K562 (cell line): ENCODE measurements around the gene TXNRD2. TPM values are rescaled to one million over a fixed set of nuclear protein-coding genes. Genes with fewer than 3 reads are reported as not detected.

Experiments
- BCL6 ChIP-seq: fragments of 250-450 bp; sonication (Bioruptor Pico); IDR thresholded peaks from 2 replicates; pipeline ENCODE4 v1.4.0; 2020
- CREM ChIP-seq: IDR thresholded peaks from 2 replicates; pipeline ENCODE4 v1.6.1; 2014; ENCODE audit warnings: antibody characterized with exemption, low read depth
- HNRNPUL1 ChIP-seq: fragments of 200-400 bp; formaldehyde crosslinking; IDR thresholded peaks from 2 replicates; pipeline ENCODE4 v1.6.1; 2017; ENCODE audit warnings: low read length
- MBD2 ChIP-seq: sonication (generic); IDR thresholded peaks from 2 replicates; pipeline ENCODE4 v1.6.1; 2016; ENCODE audit warnings: low read depth, borderline replicate concordance
- MEF2D ChIP-seq: conservative IDR thresholded peaks from 2 replicates; pipeline ENCODE4 v1.6.1; 2016; ENCODE audit warnings: low read depth, missing genetic modification characterization, missing compliant biosample characterization
- NCOA6 ChIP-seq: fragments of 450-650 bp; IDR thresholded peaks from 2 replicates; pipeline ENCODE4 v1.6.1; 2017; ENCODE audit warnings: mild to moderate bottlenecking
- POLR2A ChIP-seq: fragments of 450-650 bp; conservative IDR thresholded peaks from 2 replicates; pipeline ENCODE4 v1.6.1; 2016
- RHOXF2B ChIP-seq: fragments of 250-450 bp; sonication (Bioruptor Pico); conservative IDR thresholded peaks from 2 replicates; pipeline ENCODE4 v1.5.1; 2021
- TARDBP ChIP-seq: fragments of 450-650 bp; IDR thresholded peaks from 2 replicates; pipeline ENCODE4 v1.6.1; 2016
- ZNF175 ChIP-seq: fragments of 200-800 bp; sonication (Bioruptor generic); IDR thresholded peaks from 2 replicates; pipeline ENCODE4 v1.6.1; 2016; ENCODE audit warnings: low read depth, mild to moderate bottlenecking, missing genetic modification characterization, missing compliant biosample characterization
- ZNF253 ChIP-seq: fragments of 250-450 bp; sonication (Bioruptor Pico); conservative IDR thresholded peaks from 2 replicates; pipeline ENCODE4 v1.6.1; 2021; ENCODE audit warnings: mild to moderate bottlenecking
- polyA plus RNA-seq, 8 experiments: library from polyadenylated mRNA; depleted of rRNA in 4 of 8; stranded (reverse) in 5 of 8; unstranded in 3 of 8; fragments of >200 nt; fragmentation: Nextera tagmentation in 2 of 8; fragmentation: Illumina TruSeq in 1 of 8; extraction: Ambion mirVana in 2 of 8; extraction: Trizol in 1 of 8; gene quantifications; 2 replicates each; pipeline versions ENCODE4 v1.2.1 to v1.2.3, GENCODE V29; 2011 to 2014; ENCODE audit warnings: inconsistent platforms in 1 of 8, missing spikeins in 1 of 8
- total RNA-seq, 7 experiments: library from RNA; depleted of rRNA in 6 of 7; stranded (reverse); fragments of >200 nt in 6 of 7; fragmentation: Illumina TruSeq in 2 of 7; extraction: Trizol in 2 of 7; gene quantifications; 2 replicates each; pipeline versions ENCODE4 v1.2.1 to v1.2.3, GENCODE V29; 2011 to 2021; ENCODE audit warnings: low replicate concordance in 1 of 7
- TF ChIP-seq, protein P1 (sequence below), 3 experiments: IDR thresholded peaks in 2 of 3; conservative IDR thresholded peaks in 1 of 3; 2 replicates each; pipeline ENCODE4 v1.5.1; 2011 to 2012; ENCODE audit warnings: low read length in 3 of 3, mild to moderate bottlenecking in 3 of 3, control low read depth in 2 of 3, improper control_type of control experiment in 1 of 3, inconsistent platforms in 1 of 3, low read depth in 1 of 3, mixed read lengths in 1 of 3, moderate library complexity in 1 of 3; ENCODE audit not compliant: insufficient read depth in 2 of 3
- TF ChIP-seq, protein P2 (sequence below), 2 experiments: fragments of 450-650 bp in 1 of 2; sonication (generic) in 1 of 2; formaldehyde crosslinking in 1 of 2; IDR thresholded peaks; 2 replicates each; pipeline versions ENCODE4 v1.7.1 to v1.9.0; 2016 to 2022; ENCODE audit warnings: inconsistent platforms in 1 of 2, mild to moderate bottlenecking in 1 of 2, missing genetic modification reagents in 1 of 2
- TF ChIP-seq, protein P3 (sequence below), 2 experiments: IDR thresholded peaks; 2 replicates each; pipeline ENCODE4 v1.6.1; 2012; ENCODE audit warnings: improper control_type of control experiment in 2 of 2, low read depth in 2 of 2, low read length in 2 of 2, borderline replicate concordance in 1 of 2

Gene TXNRD2
- total and polyA plus RNA-seq, 9 of the 15 experiments (the other 6 are each of a cell fraction or from before 2014, with no cell fraction given) = 3.3 to 80.2 (median 49.4) TPM

DNA sequence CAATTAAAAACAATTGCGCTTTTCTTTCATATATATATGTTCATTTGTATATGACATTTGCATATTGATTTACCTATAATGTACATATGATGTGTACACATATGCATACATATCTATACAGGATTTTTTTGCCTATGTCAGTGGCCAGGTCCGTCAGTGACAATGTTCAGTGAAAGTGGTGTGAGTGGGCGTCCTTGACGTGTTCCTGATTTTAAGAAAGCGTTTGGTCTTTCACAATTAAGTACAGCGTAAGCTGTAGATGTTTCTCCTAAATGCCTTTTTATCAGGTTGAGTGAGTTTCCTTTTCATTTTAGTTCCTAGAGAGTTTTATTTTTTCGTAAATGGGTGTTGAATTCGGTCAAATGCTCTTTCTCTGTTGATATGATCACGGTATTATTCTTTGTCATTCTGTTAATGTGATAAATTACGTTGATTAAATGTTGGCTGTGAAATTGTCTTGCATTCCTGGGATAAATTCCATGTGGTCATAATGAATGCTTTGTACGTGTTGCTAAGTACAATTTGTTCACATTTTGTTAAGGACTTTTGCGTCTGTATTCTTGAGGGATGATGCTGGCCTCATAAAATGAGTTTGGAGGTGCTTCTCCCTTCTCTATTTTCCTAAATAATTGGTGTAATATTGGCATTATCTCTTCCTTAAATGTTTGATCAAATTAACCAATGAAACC lies 76.3 kb downstream of the TXNRD2 start (continued):
- TF ChIP-seq, protein P1, sequence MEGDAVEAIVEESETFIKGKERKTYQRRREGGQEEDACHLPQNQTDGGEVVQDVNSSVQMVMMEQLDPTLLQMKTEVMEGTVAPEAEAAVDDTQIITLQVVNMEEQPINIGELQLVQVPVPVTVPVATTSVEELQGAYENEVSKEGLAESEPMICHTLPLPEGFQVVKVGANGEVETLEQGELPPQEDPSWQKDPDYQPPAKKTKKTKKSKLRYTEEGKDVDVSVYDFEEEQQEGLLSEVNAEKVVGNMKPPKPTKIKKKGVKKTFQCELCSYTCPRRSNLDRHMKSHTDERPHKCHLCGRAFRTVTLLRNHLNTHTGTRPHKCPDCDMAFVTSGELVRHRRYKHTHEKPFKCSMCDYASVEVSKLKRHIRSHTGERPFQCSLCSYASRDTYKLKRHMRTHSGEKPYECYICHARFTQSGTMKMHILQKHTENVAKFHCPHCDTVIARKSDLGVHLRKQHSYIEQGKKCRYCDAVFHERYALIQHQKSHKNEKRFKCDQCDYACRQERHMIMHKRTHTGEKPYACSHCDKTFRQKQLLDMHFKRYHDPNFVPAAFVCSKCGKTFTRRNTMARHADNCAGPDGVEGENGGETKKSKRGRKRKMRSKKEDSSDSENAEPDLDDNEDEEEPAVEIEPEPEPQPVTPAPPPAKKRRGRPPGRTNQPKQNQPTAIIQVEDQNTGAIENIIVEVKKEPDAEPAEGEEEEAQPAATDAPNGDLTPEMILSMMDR (IDR thresholded peaks at IDR 0.05 in 2 of 3, conservative IDR thresholded peaks at IDR 0.05 in 1 of 3; ENCODE audit: insufficient read depth in 2 of 3, low read depth in 1 of 3, low read length in 3 of 3) = no peak
- TF ChIP-seq POLR2A (no peak), MBD2 (no peak), NCOA6 (no peak), CREM (peak; percentile 42; the same call in 1 of the 2 replicates), ZNF253 (CRISPR knock-in tag) (0 out of 2 replicates have a peak, but pooled peaks have one; percentile 52), TARDBP (no peak), HNRNPUL1 (no peak), ZNF175 (no peak), RHOXF2B (CRISPR knock-in tag) (peak; percentile 82; the same call in 1 of the 2 replicates), MEF2D (no peak), BCL6 (CRISPR knock-in tag) (peak; percentile 8; the same call in 1 of the 2 replicates)
- TF ChIP-seq, protein P2, sequence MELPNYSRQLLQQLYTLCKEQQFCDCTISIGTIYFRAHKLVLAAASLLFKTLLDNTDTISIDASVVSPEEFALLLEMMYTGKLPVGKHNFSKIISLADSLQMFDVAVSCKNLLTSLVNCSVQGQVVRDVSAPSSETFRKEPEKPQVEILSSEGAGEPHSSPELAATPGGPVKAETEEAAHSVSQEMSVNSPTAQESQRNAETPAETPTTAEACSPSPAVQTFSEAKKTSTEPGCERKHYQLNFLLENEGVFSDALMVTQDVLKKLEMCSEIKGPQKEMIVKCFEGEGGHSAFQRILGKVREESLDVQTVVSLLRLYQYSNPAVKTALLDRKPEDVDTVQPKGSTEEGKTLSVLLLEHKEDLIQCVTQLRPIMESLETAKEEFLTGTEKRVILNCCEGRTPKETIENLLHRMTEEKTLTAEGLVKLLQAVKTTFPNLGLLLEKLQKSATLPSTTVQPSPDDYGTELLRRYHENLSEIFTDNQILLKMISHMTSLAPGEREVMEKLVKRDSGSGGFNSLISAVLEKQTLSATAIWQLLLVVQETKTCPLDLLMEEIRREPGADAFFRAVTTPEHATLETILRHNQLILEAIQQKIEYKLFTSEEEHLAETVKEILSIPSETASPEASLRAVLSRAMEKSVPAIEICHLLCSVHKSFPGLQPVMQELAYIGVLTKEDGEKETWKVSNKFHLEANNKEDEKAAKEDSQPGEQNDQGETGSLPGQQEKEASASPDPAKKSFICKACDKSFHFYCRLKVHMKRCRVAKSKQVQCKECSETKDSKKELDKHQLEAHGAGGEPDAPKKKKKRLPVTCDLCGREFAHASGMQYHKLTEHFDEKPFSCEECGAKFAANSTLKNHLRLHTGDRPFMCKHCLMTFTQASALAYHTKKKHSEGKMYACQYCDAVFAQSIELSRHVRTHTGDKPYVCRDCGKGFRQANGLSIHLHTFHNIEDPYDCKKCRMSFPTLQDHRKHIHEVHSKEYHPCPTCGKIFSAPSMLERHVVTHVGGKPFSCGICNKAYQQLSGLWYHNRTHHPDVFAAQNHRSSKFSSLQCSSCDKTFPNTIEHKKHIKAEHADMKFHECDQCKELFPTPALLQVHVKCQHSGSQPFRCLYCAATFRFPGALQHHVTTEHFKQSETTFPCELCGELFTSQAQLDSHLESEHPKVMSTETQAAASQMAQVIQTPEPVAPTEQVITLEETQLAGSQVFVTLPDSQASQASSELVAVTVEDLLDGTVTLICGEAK (IDR thresholded peaks at IDR 0.05) = no peak
- TF ChIP-seq, protein P2 (CRISPR knock-in tag; IDR thresholded peaks at IDR 0.05) = peak; percentile 63; the same call in 1 of the 2 replicates
- TF ChIP-seq, protein P3, sequence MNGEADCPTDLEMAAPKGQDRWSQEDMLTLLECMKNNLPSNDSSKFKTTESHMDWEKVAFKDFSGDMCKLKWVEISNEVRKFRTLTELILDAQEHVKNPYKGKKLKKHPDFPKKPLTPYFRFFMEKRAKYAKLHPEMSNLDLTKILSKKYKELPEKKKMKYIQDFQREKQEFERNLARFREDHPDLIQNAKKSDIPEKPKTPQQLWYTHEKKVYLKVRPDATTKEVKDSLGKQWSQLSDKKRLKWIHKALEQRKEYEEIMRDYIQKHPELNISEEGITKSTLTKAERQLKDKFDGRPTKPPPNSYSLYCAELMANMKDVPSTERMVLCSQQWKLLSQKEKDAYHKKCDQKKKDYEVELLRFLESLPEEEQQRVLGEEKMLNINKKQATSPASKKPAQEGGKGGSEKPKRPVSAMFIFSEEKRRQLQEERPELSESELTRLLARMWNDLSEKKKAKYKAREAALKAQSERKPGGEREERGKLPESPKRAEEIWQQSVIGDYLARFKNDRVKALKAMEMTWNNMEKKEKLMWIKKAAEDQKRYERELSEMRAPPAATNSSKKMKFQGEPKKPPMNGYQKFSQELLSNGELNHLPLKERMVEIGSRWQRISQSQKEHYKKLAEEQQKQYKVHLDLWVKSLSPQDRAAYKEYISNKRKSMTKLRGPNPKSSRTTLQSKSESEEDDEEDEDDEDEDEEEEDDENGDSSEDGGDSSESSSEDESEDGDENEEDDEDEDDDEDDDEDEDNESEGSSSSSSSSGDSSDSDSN (IDR thresholded peaks at IDR 0.05; ENCODE audit: borderline replicate concordance in 1 of 2, low read depth in 2 of 2, low read length in 2 of 2) = 0 out of 4 replicates have a peak, but pooled peaks of 1 of the 2 experiments have one; percentile 55
